Measurements from ENCODE around the gene SUCLG2. TPM values are rescaled to one million over a fixed set of nuclear protein-coding genes. Genes with fewer than 3 reads are reported as not detected.

SUCLG2 gene
- polyA plus RNA-seq, 2 of the 4 experiments (the other 2 are of a cell fraction): 39.8 to 61.3 TPM

DNA sequence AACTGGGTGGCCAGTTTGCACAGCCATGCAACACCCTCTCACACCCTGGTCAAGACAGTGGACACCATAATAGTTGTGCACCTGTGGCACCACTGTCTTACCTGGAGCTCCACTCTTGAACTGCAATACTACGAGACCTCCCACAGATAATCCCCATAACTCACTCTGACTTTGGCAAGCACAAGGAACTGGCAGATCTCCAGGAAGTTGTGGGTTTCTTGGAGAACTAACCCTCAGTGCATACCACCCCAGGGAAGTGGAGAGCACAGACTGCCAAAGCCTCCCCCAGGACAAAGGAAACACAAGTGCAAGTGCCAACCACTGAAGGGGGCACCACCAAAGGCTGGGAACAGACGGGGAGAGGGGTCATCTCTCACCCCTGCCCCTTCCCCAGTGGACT is 318.6 kb downstream of the SUCLG2 start:
- Histone ChIP-seq H3K4me3 (no peak overlapping the region), H3K27ac (no peak overlapping the region), H3K9me3 (no peaks in the 10 kb centered on the region), H3K4me1 (no peaks in the 10 kb centered on the region), H3K4me2 (no peak overlapping the region)
- DNase-seq (ENCODE audit: low read depth in 1 of 2, low spot score in 1 of 2) (no peak), ATAC-seq (no peak), FAIRE-seq (no peak)
- ChIA-PET POLR2A (no interaction called here), CTCF (no interaction called here)
- 0% methylated on average over 1 of the region's 2 CpGs for WGBS (ENCODE audit: missing lambda C conversion rate)
- TF ChIP-seq SMC3 (IDR thresholded peaks at IDR 0.05) (no peak), TP53 (CRISPR knock-in tag; IDR thresholded peaks at IDR 0.05) (no peak), JUN (IDR thresholded peaks at IDR 0.05) (no peak), TFCP2L1 (CRISPR knock-in tag; IDR thresholded peaks at IDR 0.05) (no peak), NR3C1 (IDR thresholded peaks at IDR 0.05) (no peak), KDM1A (IDR thresholded peaks at IDR 0.05; ENCODE audit: low read depth) (no peak), CHD2 (IDR thresholded peaks at IDR 0.05; ENCODE audit: low read length, partially characterized antibody) (no peak), RNF2 (IDR thresholded peaks at IDR 0.05; ENCODE audit: borderline replicate concordance, low read depth) (no peak), NPAS2 (CRISPR knock-in tag; IDR thresholded peaks at IDR 0.05; ENCODE audit: borderline replicate concordance) (no peak), CEBPB (IDR thresholded peaks at IDR 0.05) (no peak)
- TF ChIP-seq, protein P1, sequence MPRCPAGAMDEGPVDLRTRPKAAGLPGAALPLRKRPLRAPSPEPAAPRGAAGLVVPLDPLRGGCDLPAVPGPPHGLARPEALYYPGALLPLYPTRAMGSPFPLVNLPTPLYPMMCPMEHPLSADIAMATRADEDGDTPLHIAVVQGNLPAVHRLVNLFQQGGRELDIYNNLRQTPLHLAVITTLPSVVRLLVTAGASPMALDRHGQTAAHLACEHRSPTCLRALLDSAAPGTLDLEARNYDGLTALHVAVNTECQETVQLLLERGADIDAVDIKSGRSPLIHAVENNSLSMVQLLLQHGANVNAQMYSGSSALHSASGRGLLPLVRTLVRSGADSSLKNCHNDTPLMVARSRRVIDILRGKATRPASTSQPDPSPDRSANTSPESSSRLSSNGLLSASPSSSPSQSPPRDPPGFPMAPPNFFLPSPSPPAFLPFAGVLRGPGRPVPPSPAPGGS (IDR thresholded peaks at IDR 0.05): no peak

DNA sequence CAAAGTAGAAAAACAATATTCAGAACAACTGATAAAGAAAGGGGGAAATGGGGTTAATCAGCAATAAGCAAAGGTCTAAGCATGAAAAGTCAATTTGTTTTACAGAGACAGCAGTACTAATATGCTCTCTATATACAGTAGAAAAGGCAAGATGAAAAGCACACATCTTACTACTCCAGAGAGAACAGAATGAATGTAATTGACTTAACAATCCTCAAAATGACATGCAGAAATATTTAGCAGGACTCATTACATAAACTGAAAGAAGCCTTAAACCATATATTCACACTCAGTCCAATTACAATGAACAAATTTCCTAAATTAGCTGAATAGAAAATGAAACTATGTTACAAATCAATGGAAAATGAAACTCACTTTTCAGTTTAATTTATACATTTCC is 319.8 kb downstream of the SUCLG2 start:
- CTCF ChIA-PET: no interaction called here
- no peak for TF ChIP-seq ZNF302 (CRISPR knock-in tag; IDR thresholded peaks at IDR 0.05)
- no peak for TF ChIP-seq ATOH8 (CRISPR knock-in tag; IDR thresholded peaks at IDR 0.05; ENCODE audit: low read depth)
- TF ChIP-seq FOXS1 (CRISPR knock-in tag; IDR thresholded peaks at IDR 0.05): no peak
- TF ChIP-seq EHF (CRISPR knock-in tag; IDR thresholded peaks at IDR 0.05): no peak
- TF ChIP-seq KDM5A (IDR thresholded peaks at IDR 0.05): no peak
- no peak for TF ChIP-seq CEBPB (IDR thresholded peaks at IDR 0.05)
- TF ChIP-seq, protein P1 (IDR thresholded peaks at IDR 0.05): no peak
- TF ChIP-seq ESRRA (IDR thresholded peaks at IDR 0.05; ENCODE audit: borderline replicate concordance, low read length): no peak
- no peak for TF ChIP-seq JUN (IDR thresholded peaks at IDR 0.05)

GRCh38 chr3:67329358-67329757 is 325.1 kb downstream of the SUCLG2 start:
- Histone ChIP-seq H3K4me2 (no peak overlapping the region), H3K4me1 (no peaks in the 10 kb centered on the region), H3K9me3 (no peaks in the 10 kb centered on the region), H3K4me3 (no peak overlapping the region), H3K27ac (no peak overlapping the region)
- TF ChIP-seq, protein P2, sequence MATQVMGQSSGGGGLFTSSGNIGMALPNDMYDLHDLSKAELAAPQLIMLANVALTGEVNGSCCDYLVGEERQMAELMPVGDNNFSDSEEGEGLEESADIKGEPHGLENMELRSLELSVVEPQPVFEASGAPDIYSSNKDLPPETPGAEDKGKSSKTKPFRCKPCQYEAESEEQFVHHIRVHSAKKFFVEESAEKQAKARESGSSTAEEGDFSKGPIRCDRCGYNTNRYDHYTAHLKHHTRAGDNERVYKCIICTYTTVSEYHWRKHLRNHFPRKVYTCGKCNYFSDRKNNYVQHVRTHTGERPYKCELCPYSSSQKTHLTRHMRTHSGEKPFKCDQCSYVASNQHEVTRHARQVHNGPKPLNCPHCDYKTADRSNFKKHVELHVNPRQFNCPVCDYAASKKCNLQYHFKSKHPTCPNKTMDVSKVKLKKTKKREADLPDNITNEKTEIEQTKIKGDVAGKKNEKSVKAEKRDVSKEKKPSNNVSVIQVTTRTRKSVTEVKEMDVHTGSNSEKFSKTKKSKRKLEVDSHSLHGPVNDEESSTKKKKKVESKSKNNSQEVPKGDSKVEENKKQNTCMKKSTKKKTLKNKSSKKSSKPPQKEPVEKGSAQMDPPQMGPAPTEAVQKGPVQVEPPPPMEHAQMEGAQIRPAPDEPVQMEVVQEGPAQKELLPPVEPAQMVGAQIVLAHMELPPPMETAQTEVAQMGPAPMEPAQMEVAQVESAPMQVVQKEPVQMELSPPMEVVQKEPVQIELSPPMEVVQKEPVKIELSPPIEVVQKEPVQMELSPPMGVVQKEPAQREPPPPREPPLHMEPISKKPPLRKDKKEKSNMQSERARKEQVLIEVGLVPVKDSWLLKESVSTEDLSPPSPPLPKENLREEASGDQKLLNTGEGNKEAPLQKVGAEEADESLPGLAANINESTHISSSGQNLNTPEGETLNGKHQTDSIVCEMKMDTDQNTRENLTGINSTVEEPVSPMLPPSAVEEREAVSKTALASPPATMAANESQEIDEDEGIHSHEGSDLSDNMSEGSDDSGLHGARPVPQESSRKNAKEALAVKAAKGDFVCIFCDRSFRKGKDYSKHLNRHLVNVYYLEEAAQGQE (IDR thresholded peaks at IDR 0.05): no peak
- TF ChIP-seq SMC3 (IDR thresholded peaks at IDR 0.05): no peak
- no peak for TF ChIP-seq POLR2A (IDR thresholded peaks at IDR 0.05; ENCODE audit: low read length)
- no peak for TF ChIP-seq CEBPB (IDR thresholded peaks at IDR 0.05)
- TF ChIP-seq FOXS1 (CRISPR knock-in tag; IDR thresholded peaks at IDR 0.05): no peak
- TF ChIP-seq FOSL2 (IDR thresholded peaks at IDR 0.05): no peak
- TF ChIP-seq FOSL2 (CRISPR knock-in tag; IDR thresholded peaks at IDR 0.05): no peak
- no peak for TF ChIP-seq JUNB (IDR thresholded peaks at IDR 0.05)
- TF ChIP-seq TFCP2L1 (CRISPR knock-in tag; IDR thresholded peaks at IDR 0.05): no peak
- TF ChIP-seq CHD4 (IDR thresholded peaks at IDR 0.05; ENCODE audit: borderline replicate concordance): no peak
- TF ChIP-seq CTCF (IDR thresholded peaks at IDR 0.05): no peak
- no peak for TF ChIP-seq RAD21 (conservative IDR thresholded peaks at IDR 0.05 in 1 of 2, IDR thresholded peaks at IDR 0.05 in 1 of 2)
- no peak for TF ChIP-seq MAZ (IDR thresholded peaks at IDR 0.05; ENCODE audit: borderline replicate concordance, low read depth, low read length)
- 37% methylated on average over 2 of the region's 2 CpGs for WGBS (ENCODE audit: missing lambda C conversion rate)
- POLR2A ChIA-PET: no interaction called here
- ATAC-seq (no peak), FAIRE-seq (no peak), DNase-seq (ENCODE audit: low read depth in 1 of 2, low spot score in 1 of 2) (no peak)
- CTCF ChIA-PET: no interaction called here

More for the DNA sequence above, 319.8 kb downstream of the SUCLG2 start:
- H3K4me3 ChIP-seq: no peak overlapping the region
- POLR2A ChIA-PET: no interaction called here
- no peak overlapping the region for H3K27ac ChIP-seq
- H3K4me2 ChIP-seq: no peak overlapping the region
- DNase-seq (ENCODE audit: low read depth in 1 of 2, low spot score in 1 of 2) (no peak), FAIRE-seq (no peak), ATAC-seq (no peak)
- H3K4me1 ChIP-seq: no peaks in the 10 kb centered on the region
- no peaks in the 10 kb centered on the region for H3K9me3 ChIP-seq
